ENCODE results near the gene MRRF.
A peak's percentile ranks its signal among the peaks of the same experiment; 100 is the strongest.

The MRRF gene

GRCh38 chr9:122228568-122229484 lies 35.9 kb upstream of the MRRF start, which contains the start of gene LHX6:
TSS of gene LHX6 (minus strand) at chr9:122228957. CDS start at chr9:122228740, 217 bp downstream.
- peak; percentile 25 for DNase-seq

- DNase-seq, result no peak
Observed at GRCh38 chr9:122229485-122229837, 35.2 kb upstream of the MRRF start.

- no peak for DNase-seq
Observed at GRCh38 chr9:122232796-122233306, 31.8 kb upstream of the MRRF start.

GRCh38 chr9:122234022-122234748 lies 30.5 kb upstream of the MRRF start:
- no peak for DNase-seq

GRCh38 chr9:122236681-122237080 lies 28.0 kb upstream of the MRRF start:
- DNase-seq, result no peak

- no peak for DNase-seq
Observed at GRCh38 chr9:122239722-122240121, 25.0 kb upstream of the MRRF start.

- no peak for DNase-seq
Observed at GRCh38 chr9:122244349-122244748, 20.3 kb upstream of the MRRF start.

GRCh38 chr9:122246666-122247065 lies 18.0 kb upstream of the MRRF start:
- DNase-seq, result no peak

- no peak for DNase-seq
Observed at GRCh38 chr9:122248448-122248865, 16.2 kb upstream of the MRRF start.

GRCh38 chr9:122251351-122251750 lies 13.3 kb upstream of the MRRF start:
- DNase-seq, result no peak

- DNase-seq, result no peak
Observed at GRCh38 chr9:122252796-122253195, 11.9 kb upstream of the MRRF start.

- no peak for DNase-seq
Observed at GRCh38 chr9:122254761-122255160, 9.9 kb upstream of the MRRF start.

GRCh38 chr9:122256206-122256605 lies 8.5 kb upstream of the MRRF start:
- no peak for DNase-seq

GRCh38 chr9:122258886-122259415 lies 5.7 kb upstream of the MRRF start:
- no peak for DNase-seq

- peak; percentile 57 for DNase-seq
Observed at GRCh38 chr9:122261469-122261881, 3.2 kb upstream of the MRRF start.

- DNase-seq, result no peak
Observed at GRCh38 chr9:122262073-122262472, 2.6 kb upstream of the MRRF start.

- DNase-seq, result peak; percentile 49
Observed at GRCh38 chr9:122263699-122264349, 858 bp upstream of the MRRF start.

GRCh38 chr9:122265149-122265915 lies 650 bp downstream of the MRRF start:
- peak; percentile 85 for DNase-seq

- no peak for DNase-seq
Observed at GRCh38 chr9:122268041-122268814, 3.5 kb downstream of the MRRF start.

- no peak for DNase-seq
Observed at GRCh38 chr9:122274055-122274454, 9.4 kb downstream of the MRRF start.

- no peak for DNase-seq
Observed at GRCh38 chr9:122276096-122276495, 11.4 kb downstream of the MRRF start.
